K562 (cell line): Measurements from ENCODE around the gene DHRS3. TPM values are rescaled to one million over a fixed set of nuclear protein-coding genes. Genes with fewer than 3 reads are reported as not detected.

Source experiments
- ELK1 ChIP-seq: sonication (generic); formaldehyde crosslinking; IDR thresholded peaks from 2 replicates; pipeline ENCODE4 v1.8.1; 2022; ENCODE audit warnings: missing genetic modification reagents
- HEY1 ChIP-seq: fragments of 250-450 bp; sonication (Bioruptor Pico); IDR thresholded peaks from 2 replicates; pipeline ENCODE4 v1.5.0; 2020; ENCODE audit warnings: mild to moderate bottlenecking, moderate library complexity, borderline replicate concordance
- SETDB1 ChIP-seq: IDR thresholded peaks from one replicate; pipeline ENCODE4 v1.6.1; 2012; ENCODE audit warnings: low read length, control low read depth, inconsistent platforms
- UBTF ChIP-seq, 2 experiments: IDR thresholded peaks; 2 replicates each; pipeline ENCODE4 v1.6.1; 2012; ENCODE audit warnings: improper control_type of control experiment in 2 of 2, low read depth in 2 of 2, low read length in 2 of 2, borderline replicate concordance in 1 of 2
- YY1 ChIP-seq, 3 experiments: IDR thresholded peaks; 2 replicates each; pipeline ENCODE4 v1.6.1; 2011; ENCODE audit warnings: low read length in 2 of 3, mild to moderate bottlenecking in 2 of 3, moderate library complexity in 2 of 3, borderline replicate concordance in 1 of 3, control low read depth in 1 of 3, low read depth in 1 of 3; ENCODE audit not compliant: insufficient read depth in 3 of 3, insufficient replicate concordance in 2 of 3, control insufficient read depth in 1 of 3, insufficient read length in 1 of 3; ENCODE audit errors: extremely low read depth in 1 of 3
- ZMIZ1 ChIP-seq, 2 experiments: fragments of 150-350 bp in 1 of 2; IDR thresholded peaks; 2 replicates each; pipeline ENCODE4 v1.6.1; 2012 to 2016; ENCODE audit warnings: low read depth in 2 of 2, low read length in 2 of 2, mild to moderate bottlenecking in 1 of 2, moderate library complexity in 1 of 2
- ZNF212 ChIP-seq: fragments of 450-650 bp; formaldehyde crosslinking; IDR thresholded peaks from 2 replicates; pipeline ENCODE4 v1.4.0; 2020; ENCODE audit warnings: mild to moderate bottlenecking
- ZNF316 ChIP-seq: fragments of 450-650 bp; IDR thresholded peaks from 2 replicates; pipeline ENCODE4 v1.6.1; 2016
- ZNF318 ChIP-seq, 2 experiments: fragments of 450-650 bp; IDR thresholded peaks; 2 replicates each; pipeline ENCODE4 v1.6.1; 2016; ENCODE audit warnings: mild to moderate bottlenecking in 2 of 2, borderline replicate concordance in 1 of 2, low read depth in 1 of 2, moderate library complexity in 1 of 2
- ZNF445 ChIP-seq: fragments of 250-450 bp; sonication (Bioruptor Pico); IDR thresholded peaks from 2 replicates; pipeline ENCODE4 v1.4.0; 2020; ENCODE audit warnings: low read depth, mild to moderate bottlenecking, moderate library complexity
- polyA plus RNA-seq, 8 experiments: library from polyadenylated mRNA; depleted of rRNA in 4 of 8; stranded (reverse) in 5 of 8; unstranded in 3 of 8; fragments of >200 nt; fragmentation: Nextera tagmentation in 2 of 8; fragmentation: Illumina TruSeq in 1 of 8; extraction: Ambion mirVana in 2 of 8; extraction: Trizol in 1 of 8; gene quantifications; 2 replicates each; pipeline versions ENCODE4 v1.2.1 to v1.2.3, GENCODE V29; 2011 to 2014; ENCODE audit warnings: inconsistent platforms in 1 of 8, missing spikeins in 1 of 8
- total RNA-seq, 7 experiments: library from RNA; depleted of rRNA in 6 of 7; stranded (reverse); fragments of >200 nt in 6 of 7; fragmentation: Illumina TruSeq in 2 of 7; extraction: Trizol in 2 of 7; gene quantifications; 2 replicates each; pipeline versions ENCODE4 v1.2.1 to v1.2.3, GENCODE V29; 2011 to 2021; ENCODE audit warnings: low replicate concordance in 1 of 7

DHRS3 gene
- total and polyA plus RNA-seq, 9 of the 15 experiments (the other 6 are each of a cell fraction or from before 2014, with no cell fraction given) = 21.0 to 116 (median 58.7) TPM

GRCh38 chr1:12615159-12615864 is 2.7 kb downstream of the DHRS3 start (continued):
- TF ChIP-seq ZNF316 = no peak
- no peak for TF ChIP-seq UBTF (IDR thresholded peaks at IDR 0.05; ENCODE audit: borderline replicate concordance in 1 of 2, low read depth in 2 of 2, low read length in 2 of 2)
- TF ChIP-seq ZMIZ1 (IDR thresholded peaks at IDR 0.05; ENCODE audit: low read depth in 2 of 2, low read length in 2 of 2) = no peak
- TF ChIP-seq HEY1 = no peak
- no peak for TF ChIP-seq ZNF445 (CRISPR knock-in tag)
- no peak for TF ChIP-seq ELK1 (CRISPR knock-in tag)
- no peak for TF ChIP-seq ZNF212
- no peak for TF ChIP-seq SETDB1
- TF ChIP-seq ZNF318 (IDR thresholded peaks at IDR 0.05; ENCODE audit: borderline replicate concordance in 1 of 2, low read depth in 1 of 2) = no peak
- TF ChIP-seq YY1 (IDR thresholded peaks at IDR 0.05; ENCODE audit: borderline replicate concordance in 1 of 3, control insufficient read depth in 1 of 3, extremely low read depth in 1 of 3, insufficient read depth in 3 of 3, insufficient read length in 1 of 3, insufficient replicate concordance in 2 of 3, low read depth in 1 of 3, low read length in 2 of 3) = peak in 1 of 3 experiments; percentile 33
